ENCODE results near the gene TBRG1. TPM values are rescaled to one million over a fixed set of nuclear protein-coding genes. Genes with fewer than 3 reads are reported as not detected.

TBRG1 gene
- total and polyA plus RNA-seq, 4 donors: 13.4 to 32.4 (median 16.5) TPM

- Histone ChIP-seq H3K27me3 (ENCODE audit: control insufficient read depth in 4 of 4, insufficient read depth in 4 of 4, low read length in 3 of 4) (no peaks in the 10 kb centered on the region), H3K4me3 (ENCODE audit: low read depth in 1 of 3, low read length in 3 of 3) (peak overlapping the region; percentile 76 to 96 (median 82)), H3K27ac (ENCODE audit: low read depth in 1 of 2, low read length in 2 of 2) (peak overlapping the region in 1 of 2 donors; percentile 46), H3K4me1 (ENCODE audit: control insufficient read depth in 4 of 4, insufficient read depth in 4 of 4, low read length in 3 of 4) (peaks cover 7 to 21% (median 11%) of the 10 kb centered on the region in 4 donors), H3K36me3 (ENCODE audit: control insufficient read depth in 4 of 4, insufficient read depth in 3 of 4, low read depth in 1 of 4, low read length in 3 of 4) (no peaks in the 10 kb centered on the region), H3K9ac (ENCODE audit: low read depth in 1 of 2, low read length in 2 of 2) (no peak overlapping the region), H3K9me3 (ENCODE audit: control insufficient read depth in 4 of 4, low read length in 3 of 4) (no peaks in the 10 kb centered on the region)
- TF ChIP-seq SP1 (IDR thresholded peaks at IDR 0.05) (no peak), JUND (IDR thresholded peaks at IDR 0.05) (no peak), YY1 (IDR thresholded peaks at IDR 0.05) (no peak), RAD21 (IDR thresholded peaks at IDR 0.05) (no peak), MAX (IDR thresholded peaks at IDR 0.05) (no peak), REST (IDR thresholded peaks at IDR 0.05) (no peak), TAF1 (conservative IDR thresholded peaks at IDR 0.05) (no peak), GABPA (IDR thresholded peaks at IDR 0.05 in 1 of 2, conservative IDR thresholded peaks at IDR 0.05 in 1 of 2) (no peak), FOXA2 (IDR thresholded peaks at IDR 0.05) (no peak), HNF4A (conservative IDR thresholded peaks at IDR 0.05) (no peak), RXRA (IDR thresholded peaks at IDR 0.05) (no peak), NR2F2 (IDR thresholded peaks at IDR 0.05) (no peak)
- TF ChIP-seq, protein P1, sequence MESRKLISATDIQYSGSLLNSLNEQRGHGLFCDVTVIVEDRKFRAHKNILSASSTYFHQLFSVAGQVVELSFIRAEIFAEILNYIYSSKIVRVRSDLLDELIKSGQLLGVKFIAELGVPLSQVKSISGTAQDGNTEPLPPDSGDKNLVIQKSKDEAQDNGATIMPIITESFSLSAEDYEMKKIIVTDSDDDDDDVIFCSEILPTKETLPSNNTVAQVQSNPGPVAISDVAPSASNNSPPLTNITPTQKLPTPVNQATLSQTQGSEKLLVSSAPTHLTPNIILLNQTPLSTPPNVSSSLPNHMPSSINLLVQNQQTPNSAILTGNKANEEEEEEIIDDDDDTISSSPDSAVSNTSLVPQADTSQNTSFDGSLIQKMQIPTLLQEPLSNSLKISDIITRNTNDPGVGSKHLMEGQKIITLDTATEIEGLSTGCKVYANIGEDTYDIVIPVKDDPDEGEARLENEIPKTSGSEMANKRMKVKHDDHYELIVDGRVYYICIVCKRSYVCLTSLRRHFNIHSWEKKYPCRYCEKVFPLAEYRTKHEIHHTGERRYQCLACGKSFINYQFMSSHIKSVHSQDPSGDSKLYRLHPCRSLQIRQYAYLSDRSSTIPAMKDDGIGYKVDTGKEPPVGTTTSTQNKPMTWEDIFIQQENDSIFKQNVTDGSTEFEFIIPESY (IDR thresholded peaks at IDR 0.05): no peak
- no peak for DNase-seq (ENCODE audit: low spot score)
- 30% methylated on average over 18 of the region's 18 CpGs for WGBS
Observed at GRCh38 chr11:124674168-124674517, 51.5 kb downstream of the TBRG1 start.

DNA sequence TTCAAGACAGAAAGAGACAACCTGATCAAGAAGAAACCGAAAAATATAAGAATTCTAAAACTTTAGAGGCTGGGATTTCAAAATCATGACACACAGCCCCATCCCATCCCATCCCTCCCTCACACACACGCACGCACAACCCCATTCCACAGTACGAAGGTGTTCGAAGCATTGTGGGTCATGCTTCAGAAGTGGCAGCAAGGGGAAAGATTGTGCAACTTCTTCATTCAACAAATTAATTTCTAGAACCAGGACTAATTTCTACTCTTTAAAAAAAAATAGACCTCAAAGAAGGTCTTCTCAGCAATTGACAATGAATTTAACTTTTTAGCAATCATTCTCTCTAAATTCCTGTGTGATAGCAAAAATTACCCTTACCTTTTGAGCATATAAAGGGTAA lies 51.9 kb downstream of the TBRG1 start:
- Histone ChIP-seq H3K4me1 (ENCODE audit: control insufficient read depth in 4 of 4, insufficient read depth in 4 of 4, low read length in 3 of 4) (peaks cover 7 to 21% (median 11%) of the 10 kb centered on the region in 4 donors), H3K27me3 (ENCODE audit: control insufficient read depth in 4 of 4, insufficient read depth in 4 of 4, low read length in 3 of 4) (no peaks in the 10 kb centered on the region), H3K9ac (ENCODE audit: low read depth in 1 of 2, low read length in 2 of 2) (no peak overlapping the region), H3K9me3 (ENCODE audit: control insufficient read depth in 4 of 4, low read length in 3 of 4) (no peaks in the 10 kb centered on the region), H3K27ac (ENCODE audit: low read depth in 1 of 2, low read length in 2 of 2) (no peak overlapping the region), H3K36me3 (ENCODE audit: control insufficient read depth in 4 of 4, insufficient read depth in 3 of 4, low read depth in 1 of 4, low read length in 3 of 4) (no peaks in the 10 kb centered on the region), H3K4me3 (ENCODE audit: low read depth in 1 of 3, low read length in 3 of 3) (no peak overlapping the region)
- WGBS: 88% methylated on average over 5 of the region's 5 CpGs
- DNase-seq (ENCODE audit: low spot score): no peak
- TF ChIP-seq HNF4G (IDR thresholded peaks at IDR 0.05): no peak
- no peak for TF ChIP-seq TAF1 (conservative IDR thresholded peaks at IDR 0.05)
- no peak for TF ChIP-seq REST (IDR thresholded peaks at IDR 0.05)
- TF ChIP-seq FOXA2 (IDR thresholded peaks at IDR 0.05): no peak
- no peak for TF ChIP-seq YY1 (IDR thresholded peaks at IDR 0.05)
- TF ChIP-seq MAX (IDR thresholded peaks at IDR 0.05): no peak
- TF ChIP-seq JUND (IDR thresholded peaks at IDR 0.05): no peak
- TF ChIP-seq GABPA (IDR thresholded peaks at IDR 0.05 in 1 of 2, conservative IDR thresholded peaks at IDR 0.05 in 1 of 2): no peak
- TF ChIP-seq SP1 (IDR thresholded peaks at IDR 0.05): no peak
